ENCODE results near the gene NFATC1.

DNA sequence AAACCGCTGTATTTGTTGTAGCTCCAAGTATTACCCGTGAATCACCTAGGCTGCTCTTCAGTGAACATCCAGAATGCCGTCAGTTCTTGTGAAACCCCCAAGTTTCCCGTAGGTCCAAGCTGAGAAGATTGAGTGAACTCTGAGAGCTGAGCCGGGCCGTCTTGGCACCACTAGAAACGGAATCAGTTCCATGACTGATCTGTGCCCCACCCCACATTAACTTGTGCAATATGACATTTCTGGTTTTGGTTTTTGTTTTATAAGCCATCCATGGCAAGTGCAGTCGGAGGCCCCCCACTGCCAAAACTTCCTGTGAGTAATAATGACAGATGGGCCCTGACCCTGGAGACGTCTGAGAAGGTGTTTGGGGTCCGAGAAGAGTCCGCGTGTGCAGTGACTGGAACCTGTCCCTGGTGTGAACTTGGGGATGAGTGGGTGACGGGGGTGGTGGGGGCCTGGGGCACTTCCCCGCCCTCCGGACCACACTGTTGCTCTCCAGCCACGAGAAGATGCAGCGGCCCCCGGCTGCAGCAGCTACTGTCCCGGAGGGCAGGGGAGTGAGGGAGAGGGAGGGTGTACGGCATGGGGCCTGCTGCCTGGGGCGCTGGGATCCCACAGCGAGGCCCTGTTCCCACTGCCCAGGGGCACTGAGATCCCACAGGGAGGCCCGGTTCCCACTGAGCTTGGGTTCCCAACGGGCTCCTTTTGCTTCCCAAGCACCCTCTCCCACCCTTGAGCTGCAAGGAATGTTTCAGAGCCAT is 26.5 kb downstream of the NFATC1 start:
- no peak for TF ChIP-seq CTCF (conservative IDR thresholded peaks at IDR 0.05)
- TF ChIP-seq ZFX (IDR thresholded peaks at IDR 0.05) = no peak

Data from C4-2B (cell line).